PFSK-1 (cell line): Measurements from ENCODE around the gene SLC4A2.

Experiments
- FOXP2 ChIP-seq: optimal IDR thresholded peaks from 2 replicates; pipeline ENCODE3; 2011; ENCODE audit warnings: borderline replicate concordance, control low read depth, inconsistent platforms; ENCODE audit not compliant: insufficient read depth; ENCODE audit errors: extremely low read length, extremely low read depth
- POLR2AphosphoS5 ChIP-seq: IDR thresholded peaks from 2 replicates; pipeline ENCODE4 v1.6.1; 2012; ENCODE audit warnings: low read depth, mild to moderate bottlenecking, control low read depth, low read length, moderate library complexity
- SIN3A ChIP-seq: IDR thresholded peaks from 2 replicates; pipeline ENCODE4 v1.6.1; 2012; ENCODE audit warnings: mild to moderate bottlenecking, low read length, moderate library complexity, borderline replicate concordance; ENCODE audit not compliant: insufficient read depth
- TAF1 ChIP-seq: IDR thresholded peaks from 2 replicates; pipeline ENCODE4 v1.6.1; 2012; ENCODE audit warnings: low read length, control low read depth, borderline replicate concordance; ENCODE audit not compliant: insufficient read depth
- TF ChIP-seq, protein P1 (sequence below), 2 experiments: IDR thresholded peaks; 2 replicates each; pipeline versions ENCODE4 v1.6.1 to v1.8.0; 2011 to 2012; ENCODE audit warnings: low read depth in 2 of 2, low read length in 2 of 2, control low read depth in 1 of 2, inconsistent platforms in 1 of 2, mild to moderate bottlenecking in 1 of 2, moderate library complexity in 1 of 2; ENCODE audit not compliant: insufficient read depth in 1 of 2

The SLC4A2 gene

DNA sequence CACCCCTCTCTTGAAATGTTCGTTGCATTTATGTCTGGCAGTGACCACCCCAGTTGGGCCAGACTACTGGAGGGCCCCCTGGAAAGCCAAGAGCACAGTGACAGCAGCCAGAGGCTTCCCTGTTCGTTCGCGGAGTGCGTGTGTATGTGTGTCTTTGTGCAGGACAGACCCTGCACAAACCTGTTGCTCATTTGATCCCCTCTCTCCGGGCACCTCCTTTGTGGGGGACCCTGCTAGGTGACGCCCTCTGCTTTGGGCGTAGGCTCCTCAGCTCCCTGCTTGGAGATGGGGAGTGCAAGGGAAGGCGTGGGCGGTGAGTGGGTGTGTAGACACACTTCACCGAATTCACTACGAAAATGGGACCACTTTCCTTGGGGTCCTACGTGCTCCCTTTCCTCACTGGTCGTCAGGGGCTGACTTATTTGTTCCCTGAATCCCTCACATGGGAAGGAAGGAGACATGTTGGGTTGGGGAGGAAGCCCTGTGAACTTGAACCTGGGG is 65.6 kb downstream of the SLC4A2 start:
- no peak for TF ChIP-seq POLR2AphosphoS5
- TF ChIP-seq SIN3A: no peak
- no peak for TF ChIP-seq TAF1
- TF ChIP-seq, protein P1, sequence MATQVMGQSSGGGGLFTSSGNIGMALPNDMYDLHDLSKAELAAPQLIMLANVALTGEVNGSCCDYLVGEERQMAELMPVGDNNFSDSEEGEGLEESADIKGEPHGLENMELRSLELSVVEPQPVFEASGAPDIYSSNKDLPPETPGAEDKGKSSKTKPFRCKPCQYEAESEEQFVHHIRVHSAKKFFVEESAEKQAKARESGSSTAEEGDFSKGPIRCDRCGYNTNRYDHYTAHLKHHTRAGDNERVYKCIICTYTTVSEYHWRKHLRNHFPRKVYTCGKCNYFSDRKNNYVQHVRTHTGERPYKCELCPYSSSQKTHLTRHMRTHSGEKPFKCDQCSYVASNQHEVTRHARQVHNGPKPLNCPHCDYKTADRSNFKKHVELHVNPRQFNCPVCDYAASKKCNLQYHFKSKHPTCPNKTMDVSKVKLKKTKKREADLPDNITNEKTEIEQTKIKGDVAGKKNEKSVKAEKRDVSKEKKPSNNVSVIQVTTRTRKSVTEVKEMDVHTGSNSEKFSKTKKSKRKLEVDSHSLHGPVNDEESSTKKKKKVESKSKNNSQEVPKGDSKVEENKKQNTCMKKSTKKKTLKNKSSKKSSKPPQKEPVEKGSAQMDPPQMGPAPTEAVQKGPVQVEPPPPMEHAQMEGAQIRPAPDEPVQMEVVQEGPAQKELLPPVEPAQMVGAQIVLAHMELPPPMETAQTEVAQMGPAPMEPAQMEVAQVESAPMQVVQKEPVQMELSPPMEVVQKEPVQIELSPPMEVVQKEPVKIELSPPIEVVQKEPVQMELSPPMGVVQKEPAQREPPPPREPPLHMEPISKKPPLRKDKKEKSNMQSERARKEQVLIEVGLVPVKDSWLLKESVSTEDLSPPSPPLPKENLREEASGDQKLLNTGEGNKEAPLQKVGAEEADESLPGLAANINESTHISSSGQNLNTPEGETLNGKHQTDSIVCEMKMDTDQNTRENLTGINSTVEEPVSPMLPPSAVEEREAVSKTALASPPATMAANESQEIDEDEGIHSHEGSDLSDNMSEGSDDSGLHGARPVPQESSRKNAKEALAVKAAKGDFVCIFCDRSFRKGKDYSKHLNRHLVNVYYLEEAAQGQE (IDR thresholded peaks at IDR 0.05; ENCODE audit: insufficient read depth in 1 of 2, low read depth in 2 of 2, low read length in 2 of 2): no peak
- no peak for TF ChIP-seq FOXP2

DNA sequence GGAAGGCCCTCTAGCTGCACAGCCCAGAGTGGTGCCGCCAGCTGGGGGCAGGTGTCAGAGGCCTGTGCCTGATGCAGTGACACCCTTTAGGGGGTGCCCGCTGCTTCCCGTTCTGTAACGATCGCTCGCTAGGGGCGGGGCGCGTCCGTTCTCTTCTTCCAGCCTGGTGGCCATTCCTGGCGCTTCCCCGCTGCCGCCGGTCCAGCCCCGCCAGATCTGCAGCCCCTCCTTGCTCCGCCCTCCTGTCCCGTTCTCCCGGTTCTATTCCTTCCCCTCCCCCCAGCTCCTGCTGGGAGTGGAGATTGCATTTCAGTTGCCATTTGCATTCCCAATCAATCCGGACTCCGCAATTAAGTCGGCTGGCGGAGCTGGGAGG is 66.1 kb downstream of the SLC4A2 start:
- TF ChIP-seq TAF1 (no peak), POLR2AphosphoS5 (no peak), SIN3A (no peak), FOXP2 (no peak)
- TF ChIP-seq, protein P1 (IDR thresholded peaks at IDR 0.05; ENCODE audit: insufficient read depth in 1 of 2, low read depth in 2 of 2, low read length in 2 of 2): no peak

DNA sequence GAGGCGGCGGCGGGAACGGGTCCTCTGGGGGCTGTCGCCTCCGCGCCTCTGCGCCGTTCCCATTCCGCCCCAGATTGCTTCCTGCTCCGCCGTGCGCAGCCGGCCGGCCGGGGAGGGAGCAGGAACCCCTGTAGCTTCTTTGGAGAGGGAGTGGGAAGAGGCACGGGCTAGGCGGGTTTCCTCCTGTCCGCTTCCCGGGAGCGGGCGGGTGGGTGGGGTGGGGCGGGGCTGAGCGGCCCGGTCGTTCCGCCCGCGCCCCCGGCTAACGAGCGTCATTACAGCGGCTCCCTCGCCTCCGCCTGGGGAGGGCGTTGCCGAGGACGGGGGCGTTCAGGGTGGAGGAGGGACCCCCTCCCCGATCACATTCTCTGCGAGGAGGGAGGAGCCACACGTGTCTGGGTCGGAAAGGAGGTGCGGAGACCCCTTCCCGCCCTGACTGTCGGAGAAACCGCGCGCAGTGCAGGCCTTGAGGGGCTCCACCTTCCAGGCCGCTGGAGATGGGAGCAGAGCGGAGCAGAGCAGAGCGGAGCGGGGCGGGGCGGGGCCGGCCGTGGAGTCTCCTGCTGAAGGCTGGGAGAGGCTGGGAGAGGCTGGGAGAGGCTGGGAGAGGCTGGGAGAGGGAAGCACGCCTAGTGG is 66.6 kb downstream of the SLC4A2 start:
- TF ChIP-seq TAF1 (no peak), SIN3A (no peak), POLR2AphosphoS5 (no peak), FOXP2 (no peak)
